ENCODE results near the gene MARVELD2.
"Not testable (repeated sequence)": the region's sequence is repeated elsewhere in the genome, so short reads cannot be mapped to it uniquely, and the experiment has no call there.

MARVELD2 gene

GRCh38 chr5:69450116-69450515 is 35.2 kb downstream of the MARVELD2 start:
- no peak for DNase-seq

- not testable (repeated sequence) for DNase-seq
Observed at GRCh38 chr5:69450527-69450926, 35.6 kb downstream of the MARVELD2 start.

GRCh38 chr5:69451941-69452647 is 37.2 kb downstream of the MARVELD2 start:
- DNase-seq, result no peak

GRCh38 chr5:69453487-69453886 is 38.6 kb downstream of the MARVELD2 start:
- not testable (repeated sequence) for DNase-seq

GRCh38 chr5:69454460-69455249 is 39.7 kb downstream of the MARVELD2 start:
- DNase-seq, result no peak

- not testable (repeated sequence) for DNase-seq
Observed at GRCh38 chr5:69455428-69455988, 40.6 kb downstream of the MARVELD2 start.

DNA sequence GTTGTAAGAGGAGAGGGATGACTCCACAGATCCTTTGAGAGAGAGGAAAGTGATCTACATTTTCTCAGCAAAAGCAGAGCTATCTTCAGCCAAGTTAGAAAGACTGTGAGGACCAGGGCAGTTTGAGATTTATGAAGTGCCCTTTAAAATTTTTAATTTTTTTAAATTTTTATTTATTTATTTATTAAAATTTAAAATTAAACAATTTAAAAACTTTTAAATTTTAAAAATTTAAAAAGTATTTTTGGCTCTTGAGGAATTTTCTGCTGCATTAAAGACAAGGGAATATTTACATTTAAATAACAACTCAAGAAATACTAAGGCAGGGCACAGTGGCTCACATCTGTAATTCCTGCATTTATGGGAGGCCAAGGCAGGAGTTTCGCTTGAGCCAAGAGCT is 47.3 kb downstream of the MARVELD2 start:
- DNase-seq, result no peak

- DNase-seq, result not testable (repeated sequence)
Observed at GRCh38 chr5:69466375-69466774, 51.5 kb downstream of the MARVELD2 start.

DNA sequence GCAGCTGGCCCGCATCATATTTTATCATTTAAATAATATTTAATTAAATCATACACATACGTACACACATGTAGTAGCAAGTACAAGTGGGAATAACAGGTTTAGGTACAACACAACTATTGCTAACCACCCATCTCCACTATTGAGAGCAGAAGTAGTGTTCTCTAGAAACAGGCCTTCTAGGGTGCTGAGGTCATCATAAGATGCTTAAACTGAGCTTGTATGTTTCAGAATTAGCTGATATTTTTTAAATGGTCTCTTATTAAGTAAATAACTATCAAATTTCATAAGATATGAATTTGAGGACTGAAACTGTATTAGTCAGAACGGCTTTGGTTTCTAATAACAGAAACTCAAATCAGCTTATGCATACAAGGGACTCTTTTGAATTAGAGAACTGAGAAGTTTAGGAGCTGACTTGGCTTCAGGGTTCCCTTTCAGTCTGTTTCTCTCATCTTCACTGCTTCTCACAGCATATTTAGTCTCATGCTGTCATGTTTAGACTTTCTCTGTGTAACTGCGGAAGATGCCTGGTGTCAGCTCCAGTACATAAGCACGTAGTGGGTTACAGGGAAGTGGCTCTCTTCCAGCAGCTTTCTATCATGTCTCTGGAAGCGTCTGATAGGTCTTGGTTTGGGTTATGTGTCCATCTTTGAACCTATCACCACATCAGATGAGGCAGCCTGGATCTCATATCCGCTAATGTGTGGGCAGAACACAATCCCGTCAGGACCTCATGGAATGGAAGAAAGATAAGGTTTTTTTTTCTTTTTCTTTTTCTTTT is 52.7 kb downstream of the MARVELD2 start:
- no peak for DNase-seq

DNA sequence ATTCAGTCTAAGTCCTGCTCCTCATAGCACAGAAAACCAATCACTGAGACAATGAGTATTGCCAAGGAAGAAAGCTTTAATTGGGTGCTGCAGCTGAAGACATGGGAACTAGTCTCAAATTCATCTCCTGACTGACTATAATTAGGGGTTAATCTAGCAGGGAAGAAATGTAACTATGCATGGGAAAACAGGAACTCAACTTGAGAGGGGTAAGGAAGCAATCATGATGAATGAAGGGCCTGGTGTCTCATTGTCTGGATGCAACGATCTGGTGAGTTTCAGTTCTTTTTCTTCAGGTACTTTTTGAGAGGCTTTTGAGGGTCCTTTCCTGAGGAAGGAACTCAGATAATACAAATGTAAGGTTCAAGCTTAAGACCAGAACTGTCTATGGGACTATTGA is 53.7 kb downstream of the MARVELD2 start:
- DNase-seq, result no peak

GRCh38 chr5:69471516-69471915 is 56.6 kb downstream of the MARVELD2 start:
- not testable (repeated sequence) for DNase-seq

DNA sequence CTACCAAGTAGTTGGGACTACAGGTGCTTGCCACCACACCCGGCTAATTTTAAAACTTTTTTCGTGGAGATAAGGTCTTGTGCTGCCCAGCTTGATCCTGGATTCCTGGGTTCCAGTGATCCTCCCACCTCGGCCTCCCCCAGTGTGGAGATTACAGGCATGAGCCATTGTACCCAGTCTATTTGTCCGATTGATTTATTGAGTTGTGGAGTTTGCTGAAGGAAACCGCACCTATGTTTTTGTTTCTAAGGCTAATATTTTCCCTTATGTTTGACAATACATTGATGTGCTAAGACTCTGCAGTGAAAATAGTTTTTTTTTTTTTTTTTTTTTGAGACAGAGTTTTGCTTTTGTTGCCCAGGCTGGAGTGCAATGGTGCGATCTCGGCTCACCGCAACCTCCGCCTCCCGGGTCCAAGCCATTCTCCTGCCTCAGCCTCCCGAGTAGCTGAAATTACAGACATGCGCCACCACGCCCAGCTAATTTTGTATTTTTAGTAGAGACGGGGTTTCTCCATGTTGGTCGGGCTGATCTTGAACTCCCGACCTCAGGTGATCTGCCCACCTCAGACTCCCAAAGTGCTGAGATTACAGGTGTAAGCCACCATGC is 57.7 kb downstream of the MARVELD2 start:
- DNase-seq, result not testable (repeated sequence)

DNA sequence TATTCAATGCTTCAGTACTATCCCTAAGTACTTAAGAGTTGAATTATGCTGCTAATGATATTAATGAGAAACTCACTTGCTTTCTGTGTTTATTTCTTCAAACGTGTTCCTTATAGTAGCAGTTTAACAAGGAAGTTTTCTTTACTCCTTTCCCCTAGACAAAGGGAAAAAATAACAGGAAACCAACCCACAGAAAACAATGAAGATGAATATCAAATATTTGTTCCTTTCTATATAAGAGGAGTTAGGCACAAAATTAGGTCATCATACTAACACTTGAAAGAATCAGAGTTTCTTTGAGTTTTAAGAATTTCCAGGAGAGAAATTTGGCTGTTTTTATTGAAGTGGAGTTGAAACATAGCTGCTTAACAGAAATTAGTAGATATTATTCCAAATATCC is 62.3 kb downstream of the MARVELD2 start:
- DNase-seq, result no peak

DNA sequence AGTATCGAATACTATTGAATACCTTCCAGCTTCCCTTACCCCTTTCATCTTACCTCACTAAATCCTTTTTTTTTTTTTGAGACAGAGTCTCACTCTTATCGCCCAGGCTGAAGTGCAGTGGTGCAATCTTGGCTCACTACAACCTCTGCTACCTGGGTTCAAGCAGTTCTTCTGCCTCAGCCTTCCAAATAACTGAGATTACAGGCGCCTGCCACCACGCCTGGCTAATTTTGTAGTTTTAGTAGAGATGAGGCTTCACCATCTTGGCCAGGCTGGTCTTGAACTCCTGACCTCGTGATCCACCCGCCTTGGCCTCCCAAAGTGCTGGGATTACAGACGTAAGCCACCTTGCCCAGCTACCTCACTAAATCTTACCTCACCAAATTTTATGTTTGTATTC is 63.4 kb downstream of the MARVELD2 start:
- not testable (repeated sequence) for DNase-seq

DNA sequence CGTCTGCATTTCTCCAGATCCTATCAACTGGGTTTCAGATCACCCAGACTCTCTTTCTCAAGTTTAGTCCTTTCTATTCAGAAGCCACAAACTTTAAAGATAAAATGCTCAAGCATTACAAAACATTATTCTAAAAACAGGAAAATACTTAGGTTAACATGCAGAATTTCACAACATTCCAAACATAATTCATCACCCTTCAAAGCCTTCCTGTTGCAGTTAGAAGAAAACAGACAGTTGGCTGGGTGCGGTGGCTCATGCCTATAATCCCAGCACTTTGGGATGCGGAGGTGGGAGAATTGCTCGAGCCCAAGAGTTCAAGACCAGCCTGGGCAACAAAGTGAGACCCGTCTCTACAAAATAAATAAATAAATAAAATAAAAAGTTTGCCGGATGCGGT is 70.0 kb downstream of the MARVELD2 start:
- DNase-seq, result no peak

DNA sequence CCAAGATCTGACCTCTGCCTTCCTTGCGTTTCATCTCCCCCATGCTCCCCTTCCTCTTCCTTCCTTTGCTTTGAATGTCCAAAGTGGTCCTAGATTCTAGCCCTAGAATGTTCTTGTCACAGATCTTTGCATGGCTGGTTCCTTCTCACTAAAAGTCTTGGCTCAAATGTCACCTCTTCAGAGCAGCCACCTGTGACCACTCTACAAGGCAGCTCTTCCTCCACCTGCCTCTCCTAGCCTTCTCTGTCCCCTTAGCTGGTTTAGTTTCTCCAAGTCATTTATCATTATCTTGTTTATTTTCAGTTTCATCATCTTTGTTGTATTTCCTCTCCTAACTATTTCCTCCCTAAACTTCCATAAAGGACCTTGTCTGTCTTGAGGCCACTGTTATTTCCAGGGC is 70.6 kb downstream of the MARVELD2 start:
- no peak for DNase-seq

GRCh38 chr5:69489246-69489645 is 74.3 kb downstream of the MARVELD2 start:
- no peak for DNase-seq

GRCh38 chr5:69491027-69491426 is 76.1 kb downstream of the MARVELD2 start:
- no peak for DNase-seq

GRCh38 chr5:69491838-69492390 is 77.0 kb downstream of the MARVELD2 start:
- DNase-seq, result no peak

- DNase-seq, result no peak
Observed at GRCh38 chr5:69492391-69492922, 77.5 kb downstream of the MARVELD2 start, which contains the start of gene OCLN. TSS of gene OCLN (plus strand) at chr5:69492790. CDS start at chr5:69504245, 11,455 bp downstream.

GRCh38 chr5:69492923-69493395 is 78.0 kb downstream of the MARVELD2 start:
- no peak for DNase-seq

All from left hindlimb (tissue), 1 donor.